ENCODE measurements around the gene COL5A1. TPM values are rescaled to one million over a fixed set of nuclear protein-coding genes. Genes with fewer than 3 reads are reported as not detected.

The COL5A1 gene
- total RNA-seq, 6 donors from 2014 or later, result 7.5 to 75.4 (median 27.4) TPM

GRCh38 chr9:134830926-134831720 is 189.5 kb downstream of the COL5A1 start:
- Histone ChIP-seq H3K27me3 (no peaks in the 10 kb centered on the region), H3K4me3 (no peak overlapping the region), H3K36me3 (peaks cover 0 to 9% (median 1%) of the 10 kb centered on the region in 4 donors), H3K4me1 (no peaks in the 10 kb centered on the region), H3K27ac (no peak overlapping the region), H3K9me3 (no peaks in the 10 kb centered on the region)
- WGBS, 2 donors, result 77 to 80% methylated on average over 20 to 21 of the region's 21 CpGs
- no peak for ATAC-seq (ENCODE audit: low FRiP score in 2 of 2)
- DNase-seq, result peak in 1 of 2 donors; percentile 43
- no peak for TF ChIP-seq POLR2A (IDR thresholded peaks at IDR 0.05)
- no peak for TF ChIP-seq CTCF (IDR thresholded peaks at IDR 0.05)
- TF ChIP-seq EP300 (IDR thresholded peaks at IDR 0.05), result no peak
- no peak for TF ChIP-seq POLR2AphosphoS5 (IDR thresholded peaks at IDR 0.05)

- Histone ChIP-seq H3K27me3 (no peaks in the 10 kb centered on the region), H3K4me1 (no peaks in the 10 kb centered on the region), H3K36me3 (peaks cover 0 to 9% (median 1%) of the 10 kb centered on the region in 4 donors), H3K9me3 (no peaks in the 10 kb centered on the region), H3K4me3 (no peak overlapping the region), H3K27ac (no peak overlapping the region)
- TF ChIP-seq POLR2AphosphoS5 (IDR thresholded peaks at IDR 0.05) (no peak), EP300 (IDR thresholded peaks at IDR 0.05) (no peak), POLR2A (IDR thresholded peaks at IDR 0.05) (no peak), CTCF (IDR thresholded peaks at IDR 0.05) (no peak)
- DNase-seq, result peak in 1 of 2 donors; percentile 66
- WGBS, 2 donors, result 94 to 99% methylated on average over 18 to 19 of the region's 19 CpGs
- no peak for ATAC-seq (ENCODE audit: low FRiP score in 2 of 2)
Measured at GRCh38 chr9:134832471-134832870, 190.9 kb downstream of the COL5A1 start.

- Histone ChIP-seq H3K36me3 (peaks cover 0 to 7% (median 1%) of the 10 kb centered on the region in 4 donors), H3K27me3 (no peaks in the 10 kb centered on the region), H3K9me3 (no peaks in the 10 kb centered on the region), H3K4me1 (no peaks in the 10 kb centered on the region), H3K4me3 (no peak overlapping the region), H3K27ac (no peak overlapping the region)
- DNase-seq (peak in 1 of 2 donors; percentile 51), ATAC-seq (ENCODE audit: low FRiP score in 2 of 2) (no peak)
- no peak for TF ChIP-seq EP300 (IDR thresholded peaks at IDR 0.05)
- no peak for TF ChIP-seq POLR2AphosphoS5 (IDR thresholded peaks at IDR 0.05)
- TF ChIP-seq CTCF (IDR thresholded peaks at IDR 0.05), result no peak
- no peak for TF ChIP-seq POLR2A (IDR thresholded peaks at IDR 0.05)
- 72 to 80% methylated on average over 10 to 11 of the region's 11 CpGs for WGBS, 2 donors
Measured at GRCh38 chr9:134833294-134833880, 191.8 kb downstream of the COL5A1 start.

- Histone ChIP-seq H3K4me1 (no peaks in the 10 kb centered on the region), H3K4me3 (no peak overlapping the region), H3K27ac (no peak overlapping the region), H3K27me3 (no peaks in the 10 kb centered on the region), H3K9me3 (no peaks in the 10 kb centered on the region), H3K36me3 (peaks cover 0 to 7% (median 1%) of the 10 kb centered on the region in 4 donors)
- TF ChIP-seq POLR2A (IDR thresholded peaks at IDR 0.05), result no peak
- no peak for TF ChIP-seq POLR2AphosphoS5 (IDR thresholded peaks at IDR 0.05)
- TF ChIP-seq EP300 (IDR thresholded peaks at IDR 0.05), result no peak
- TF ChIP-seq CTCF (IDR thresholded peaks at IDR 0.05), result no peak
- ATAC-seq (ENCODE audit: low FRiP score in 2 of 2), result no peak
- 92 to 93% methylated on average over 13 to 20 of the region's 20 CpGs for WGBS, 2 donors
- DNase-seq, result peak in 1 of 2 donors; percentile 34
Measured at GRCh38 chr9:134834217-134834956, 192.8 kb downstream of the COL5A1 start.

All from upper lobe of left lung (tissue), 6 donors.